SK-N-DZ (cell line): ENCODE measurements around the gene PSMD9.
"Not testable (repeated sequence)": the region's sequence is repeated elsewhere in the genome, so short reads cannot be mapped to it uniquely, and the experiment has no call there.

Experiments used
- DNase-seq: peaks from one replicate; pipeline ENCODE4 v3.0.0-alpha.2; 2015; ENCODE audit warnings: low spot score

Gene PSMD9

GRCh38 chr12:121872546-121873215 lies 15.9 kb upstream of the PSMD9 start:
- peak; percentile 82 for DNase-seq

GRCh38 chr12:121873216-121873569 lies 15.4 kb upstream of the PSMD9 start:
- no peak for DNase-seq

GRCh38 chr12:121874071-121874470 lies 14.5 kb upstream of the PSMD9 start:
- DNase-seq: no peak

- DNase-seq: no peak
These were observed 13.0 kb upstream of the PSMD9 start for GRCh38 chr12:121875582-121875981.

- DNase-seq: not testable (repeated sequence)
These were observed 12.5 kb upstream of the PSMD9 start for GRCh38 chr12:121876080-121876447.

GRCh38 chr12:121883315-121883660 lies 5.3 kb upstream of the PSMD9 start:
- no peak for DNase-seq

- DNase-seq: not testable (repeated sequence)
These were observed 3.5 kb upstream of the PSMD9 start for GRCh38 chr12:121885129-121885528.

- DNase-seq: no peak
These were observed 510 bp upstream of the PSMD9 start for GRCh38 chr12:121888083-121888477.

- DNase-seq: no peak
These were observed 659 bp downstream of the PSMD9 start for GRCh38 chr12:121889274-121889624.

- not testable (repeated sequence) for DNase-seq
These were observed 1.1 kb downstream of the PSMD9 start for GRCh38 chr12:121889661-121890060.

- DNase-seq: no peak
These were observed 4.3 kb downstream of the PSMD9 start for GRCh38 chr12:121892673-121893561.

- DNase-seq: no peak
These were observed 5.4 kb downstream of the PSMD9 start for GRCh38 chr12:121893961-121894460.

- DNase-seq: peak; percentile 49
These were observed 6.0 kb downstream of the PSMD9 start for GRCh38 chr12:121894633-121895032.

GRCh38 chr12:121898287-121898686 lies 9.7 kb downstream of the PSMD9 start:
- DNase-seq: no peak

- no peak for DNase-seq
These were observed 11.0 kb downstream of the PSMD9 start for GRCh38 chr12:121899590-121899989.

- no peak for DNase-seq
These were observed 14.6 kb downstream of the PSMD9 start for GRCh38 chr12:121903202-121903601.

- no peak for DNase-seq
These were observed 17.2 kb downstream of the PSMD9 start for GRCh38 chr12:121905746-121906145.

- DNase-seq: no peak
These were observed 20.1 kb downstream of the PSMD9 start for GRCh38 chr12:121908702-121909101.

GRCh38 chr12:121911824-121912585 lies 23.4 kb downstream of the PSMD9 start:
- DNase-seq: no peak

- DNase-seq: no peak
These were observed 27.3 kb downstream of the PSMD9 start for GRCh38 chr12:121915841-121916321.

GRCh38 chr12:121916719-121917118 lies 28.1 kb downstream of the PSMD9 start:
- no peak for DNase-seq
